Thoracic aorta (tissue), 2 donors: ENCODE data around the gene UBE3D. TPM values are rescaled to one million over a fixed set of nuclear protein-coding genes. Genes with fewer than 3 reads are reported as not detected.

Experiments used
- ATAC-seq: fragments of 150-250 bp; one replicate; pipeline ENCODE4 v1.8.0; 2017; ENCODE audit warnings: low read depth; ENCODE audit not compliant: insufficient number of reproducible peaks, low FRiP score
- DNase-seq: peaks from one replicate; pipeline ENCODE4 v3.0.0-alpha.2; 2020; ENCODE audit warnings: low spot score
- H3K27ac ChIP-seq, 2 donors: fragments of 200-600 bp; sonication (generic); 1 replicate in 1 of 2; 2 replicates in 1 of 2; pipeline ENCODE4 v1.5.1; 2016; ENCODE audit warnings: mild to moderate bottlenecking in 2 of 2, moderate library complexity in 2 of 2
- H3K27me3 ChIP-seq: fragments of 200-600 bp; sonication (generic); replicated peaks from 2 replicates; pipeline ENCODE4 v1.6.0; 2016; ENCODE audit warnings: mild to moderate bottlenecking; ENCODE audit not compliant: insufficient read depth
- H3K36me3 ChIP-seq: fragments of 200-600 bp; sonication (generic); one replicate; pipeline ENCODE4 v1.5.1; 2016
- H3K4me1 ChIP-seq, 2 donors: fragments of 200-600 bp; sonication (generic); 1 replicate in 1 of 2; 2 replicates in 1 of 2; pipeline versions ENCODE4 v1.5.1 to v1.6.0; 2016; ENCODE audit warnings: low read depth in 2 of 2, mild to moderate bottlenecking in 1 of 2; ENCODE audit not compliant: control insufficient read depth in 1 of 2
- H3K4me3 ChIP-seq: fragments of 200-600 bp; sonication (generic); 2 replicates; pipeline ENCODE4 v1.5.1; 2016; ENCODE audit warnings: mild to moderate bottlenecking
- H3K9me3 ChIP-seq: fragments of 200-600 bp; sonication (generic); 2 replicates; pipeline ENCODE4 v1.5.1; 2016
- total RNA-seq, 2 donors: library from RNA; depleted of rRNA; stranded (reverse); fragments of >200 nt; gene quantifications; one replicate each; pipeline versions ENCODE4 v1.1.0 to v1.2.3, GENCODE V29; 2016
- TF ChIP-seq, protein P1 (sequence below): fragments of 200-600 bp; sonication (generic); IDR thresholded peaks from one replicate; pipeline ENCODE4 v1.5.1; 2019; ENCODE audit warnings: antibody characterized with exemption

UBE3D gene
- total RNA-seq, 2 donors from 2014 or later, result 9.6 to 14.0 TPM

GRCh38 chr6:83097675-83098074 lies 32.0 kb upstream of the UBE3D start:
- TF ChIP-seq, protein P1, sequence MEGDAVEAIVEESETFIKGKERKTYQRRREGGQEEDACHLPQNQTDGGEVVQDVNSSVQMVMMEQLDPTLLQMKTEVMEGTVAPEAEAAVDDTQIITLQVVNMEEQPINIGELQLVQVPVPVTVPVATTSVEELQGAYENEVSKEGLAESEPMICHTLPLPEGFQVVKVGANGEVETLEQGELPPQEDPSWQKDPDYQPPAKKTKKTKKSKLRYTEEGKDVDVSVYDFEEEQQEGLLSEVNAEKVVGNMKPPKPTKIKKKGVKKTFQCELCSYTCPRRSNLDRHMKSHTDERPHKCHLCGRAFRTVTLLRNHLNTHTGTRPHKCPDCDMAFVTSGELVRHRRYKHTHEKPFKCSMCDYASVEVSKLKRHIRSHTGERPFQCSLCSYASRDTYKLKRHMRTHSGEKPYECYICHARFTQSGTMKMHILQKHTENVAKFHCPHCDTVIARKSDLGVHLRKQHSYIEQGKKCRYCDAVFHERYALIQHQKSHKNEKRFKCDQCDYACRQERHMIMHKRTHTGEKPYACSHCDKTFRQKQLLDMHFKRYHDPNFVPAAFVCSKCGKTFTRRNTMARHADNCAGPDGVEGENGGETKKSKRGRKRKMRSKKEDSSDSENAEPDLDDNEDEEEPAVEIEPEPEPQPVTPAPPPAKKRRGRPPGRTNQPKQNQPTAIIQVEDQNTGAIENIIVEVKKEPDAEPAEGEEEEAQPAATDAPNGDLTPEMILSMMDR, result no peak
- Histone ChIP-seq H3K27ac (no peak overlapping the region), H3K9me3 (no peaks in the 10 kb centered on the region), H3K36me3 (no peaks in the 10 kb centered on the region), H3K4me3 (no peak overlapping the region), H3K27me3 (no peaks in the 10 kb centered on the region), H3K4me1 (peaks cover 7 to 11% of the 10 kb centered on the region in 2 donors)
- no peak for DNase-seq
- ATAC-seq, result no peak

DNA sequence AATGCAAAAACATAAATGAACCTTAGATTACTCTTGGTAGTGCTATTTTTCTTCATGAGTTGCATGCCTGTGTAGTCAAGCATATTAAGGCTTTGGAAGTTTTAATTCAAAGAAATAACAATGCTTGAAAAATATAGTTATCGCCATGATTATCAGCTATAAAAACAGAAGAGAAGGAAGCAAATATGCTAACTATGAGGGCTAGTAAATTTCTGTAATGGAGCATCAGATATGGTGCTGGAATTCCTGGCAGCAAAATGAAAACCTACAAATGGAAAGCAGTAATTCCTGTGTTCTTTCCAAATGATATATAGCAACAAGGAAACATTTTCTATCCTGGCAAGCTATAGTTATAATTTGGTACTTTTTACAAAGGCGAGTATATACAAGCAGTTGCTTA lies 31.6 kb upstream of the UBE3D start:
- ATAC-seq, result no peak
- H3K27ac ChIP-seq, result no peak overlapping the region
- no peaks in the 10 kb centered on the region for H3K36me3 ChIP-seq
- no peaks in the 10 kb centered on the region for H3K9me3 ChIP-seq
- TF ChIP-seq, protein P1, result no peak
- no peak overlapping the region for H3K4me3 ChIP-seq
- DNase-seq, result no peak
- no peaks in the 10 kb centered on the region for H3K27me3 ChIP-seq
- peaks cover 9 to 11% of the 10 kb centered on the region in 2 donors for H3K4me1 ChIP-seq

DNA sequence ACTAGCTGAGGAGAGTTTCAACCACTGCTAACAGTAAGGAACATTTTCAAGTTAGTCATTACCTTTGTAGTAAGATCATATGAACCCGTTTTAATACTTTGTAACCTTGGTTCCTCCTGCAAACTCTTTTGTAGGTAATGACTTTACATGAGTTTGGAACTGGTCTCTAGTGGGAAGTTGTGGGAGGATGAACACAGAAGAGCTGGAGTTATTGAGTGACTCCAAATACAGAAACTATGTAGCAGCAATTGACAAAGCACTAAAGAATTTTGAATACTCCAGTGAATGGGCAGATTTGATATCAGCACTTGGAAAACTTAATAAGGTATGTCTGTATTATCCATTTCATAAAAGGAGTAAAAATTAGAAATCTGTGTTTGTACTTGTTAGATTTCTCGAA lies 31.1 kb upstream of the UBE3D start:
- Histone ChIP-seq H3K36me3 (no peaks in the 10 kb centered on the region), H3K4me1 (peaks cover 9 to 11% of the 10 kb centered on the region in 2 donors), H3K27me3 (no peaks in the 10 kb centered on the region), H3K4me3 (no peak overlapping the region), H3K27ac (no peak overlapping the region), H3K9me3 (no peaks in the 10 kb centered on the region)
- DNase-seq (no peak), ATAC-seq (no peak)
- TF ChIP-seq, protein P1, result no peak

DNA sequence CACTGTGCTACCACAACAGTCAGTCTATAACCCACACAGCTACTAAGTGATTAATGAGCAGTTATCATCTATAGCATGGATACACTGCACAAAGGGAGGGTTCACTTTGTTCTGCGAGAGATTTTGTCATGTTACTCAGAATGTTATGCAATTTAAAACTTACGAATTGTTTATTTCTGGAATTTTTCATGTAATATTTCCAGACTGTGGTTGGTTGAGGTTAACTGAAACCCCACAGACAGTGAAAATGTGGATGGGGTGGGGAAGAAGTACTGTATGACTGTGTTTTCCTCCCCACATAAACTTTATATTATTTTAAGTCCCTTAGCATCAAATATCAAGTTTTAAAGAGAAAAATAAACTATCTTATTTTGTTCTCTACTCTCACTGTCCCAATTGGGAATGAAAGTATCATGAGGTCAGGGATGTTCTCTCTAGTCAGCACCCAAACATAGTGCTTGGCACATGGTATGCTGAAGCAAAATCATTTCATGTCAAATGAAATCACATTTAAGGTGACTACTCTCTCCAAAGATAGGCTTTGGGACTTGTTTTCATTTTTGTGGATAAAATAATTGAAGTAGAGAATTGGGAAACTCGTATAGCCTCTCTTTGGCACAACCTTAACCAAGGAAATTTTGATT lies 27.2 kb upstream of the UBE3D start:
- no peak for ATAC-seq
- no peaks in the 10 kb centered on the region for H3K27me3 ChIP-seq
- H3K36me3 ChIP-seq, result no peaks in the 10 kb centered on the region
- TF ChIP-seq, protein P1, result no peak
- no peaks in the 10 kb centered on the region for H3K9me3 ChIP-seq
- no peak for DNase-seq
- no peak overlapping the region for H3K4me3 ChIP-seq
- peaks cover 9 to 11% of the 10 kb centered on the region in 2 donors for H3K4me1 ChIP-seq
- H3K27ac ChIP-seq, result no peak overlapping the region

GRCh38 chr6:83086751-83087150 lies 21.1 kb upstream of the UBE3D start:
- Histone ChIP-seq H3K27ac (no peak overlapping the region), H3K27me3 (no peaks in the 10 kb centered on the region), H3K36me3 (no peaks in the 10 kb centered on the region), H3K9me3 (no peaks in the 10 kb centered on the region), H3K4me1 (no peaks in the 10 kb centered on the region), H3K4me3 (no peak overlapping the region)
- no peak for DNase-seq
- TF ChIP-seq, protein P1, result no peak
- no peak for ATAC-seq
